Vagina (tissue), 2 donors: Measurements from ENCODE around the gene VEGFD.

Experiments
- POLR2A ChIP-seq, 2 donors: fragments of 450-650 bp; IDR thresholded peaks; one replicate each; pipeline ENCODE4 v1.6.1; 2017; ENCODE audit warnings: antibody characterized with exemption in 2 of 2, mild to moderate bottlenecking in 2 of 2, moderate library complexity in 2 of 2
- TF ChIP-seq, protein P1 (sequence below), 3 experiments: fragments of 450-650 bp in 2 of 3; fragments of 200-600 bp in 1 of 3; sonication (generic) in 1 of 3; IDR thresholded peaks; one replicate each; pipeline ENCODE4 v1.5.1; 2017 to 2019; ENCODE audit warnings: antibody characterized with exemption in 3 of 3, mild to moderate bottlenecking in 2 of 3, moderate library complexity in 2 of 3

DNA sequence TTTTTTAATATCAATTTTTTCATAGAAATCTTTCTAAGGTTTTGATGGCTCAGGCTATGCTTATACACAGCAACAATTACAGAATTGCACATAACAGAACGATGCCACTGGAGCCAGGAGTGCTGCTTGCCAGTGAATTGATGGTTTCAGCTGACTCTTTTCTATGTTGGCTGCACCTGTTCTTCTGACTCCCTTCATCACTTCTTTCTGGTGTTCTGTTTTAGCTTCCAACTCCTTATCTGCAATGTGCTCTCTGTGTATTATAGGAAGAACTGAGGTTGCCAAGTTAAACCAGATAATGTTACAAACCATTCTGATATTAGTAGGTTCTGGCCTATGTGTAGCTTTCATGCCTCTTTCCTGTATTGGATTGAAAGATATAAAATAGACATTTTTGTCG is 11.6 kb upstream of the VEGFD start:
- TF ChIP-seq POLR2A (IDR thresholded peaks at IDR 0.05) = no peak
- TF ChIP-seq, protein P1, sequence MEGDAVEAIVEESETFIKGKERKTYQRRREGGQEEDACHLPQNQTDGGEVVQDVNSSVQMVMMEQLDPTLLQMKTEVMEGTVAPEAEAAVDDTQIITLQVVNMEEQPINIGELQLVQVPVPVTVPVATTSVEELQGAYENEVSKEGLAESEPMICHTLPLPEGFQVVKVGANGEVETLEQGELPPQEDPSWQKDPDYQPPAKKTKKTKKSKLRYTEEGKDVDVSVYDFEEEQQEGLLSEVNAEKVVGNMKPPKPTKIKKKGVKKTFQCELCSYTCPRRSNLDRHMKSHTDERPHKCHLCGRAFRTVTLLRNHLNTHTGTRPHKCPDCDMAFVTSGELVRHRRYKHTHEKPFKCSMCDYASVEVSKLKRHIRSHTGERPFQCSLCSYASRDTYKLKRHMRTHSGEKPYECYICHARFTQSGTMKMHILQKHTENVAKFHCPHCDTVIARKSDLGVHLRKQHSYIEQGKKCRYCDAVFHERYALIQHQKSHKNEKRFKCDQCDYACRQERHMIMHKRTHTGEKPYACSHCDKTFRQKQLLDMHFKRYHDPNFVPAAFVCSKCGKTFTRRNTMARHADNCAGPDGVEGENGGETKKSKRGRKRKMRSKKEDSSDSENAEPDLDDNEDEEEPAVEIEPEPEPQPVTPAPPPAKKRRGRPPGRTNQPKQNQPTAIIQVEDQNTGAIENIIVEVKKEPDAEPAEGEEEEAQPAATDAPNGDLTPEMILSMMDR (IDR thresholded peaks at IDR 0.05) = no peak
